Muscle layer of duodenum (tissue), 2 donors: Measurements from ENCODE around the gene MAP3K20.

Experiments
- H3K27ac ChIP-seq: one replicate; pipeline ENCODE4 v1.7.0; 2013; ENCODE audit warnings: mild to moderate bottlenecking, low read length
- H3K27me3 ChIP-seq: one replicate; pipeline ENCODE4 v1.7.0; 2013; ENCODE audit warnings: low read depth, mild to moderate bottlenecking, control low read depth, low read length
- H3K36me3 ChIP-seq, 2 donors: one replicate each; pipeline ENCODE4 v1.7.0; 2013; ENCODE audit warnings: low read length in 2 of 2, control low read depth in 1 of 2, mild to moderate bottlenecking in 1 of 2; ENCODE audit not compliant: insufficient read depth in 2 of 2, control insufficient read depth in 1 of 2
- H3K4me1 ChIP-seq, 2 donors: one replicate each; pipeline ENCODE4 v1.7.0; 2013; ENCODE audit warnings: low read length in 2 of 2, mild to moderate bottlenecking in 2 of 2, control low read depth in 1 of 2, moderate library complexity in 1 of 2; ENCODE audit not compliant: insufficient read depth in 2 of 2, control insufficient read depth in 1 of 2
- H3K4me3 ChIP-seq, 2 donors: one replicate each; pipeline ENCODE4 v1.7.0; 2013; ENCODE audit warnings: low read length in 2 of 2, low read depth in 1 of 2, mild to moderate bottlenecking in 1 of 2
- H3K9me3 ChIP-seq, 2 donors: one replicate each; pipeline ENCODE4 v1.7.0; 2013; ENCODE audit warnings: low read length in 2 of 2, control low read depth in 1 of 2, mild to moderate bottlenecking in 1 of 2; ENCODE audit not compliant: control insufficient read depth in 1 of 2
- donor health status: healthy.

Gene MAP3K20

GRCh38 chr2:173130496-173131465 lies 55.1 kb downstream of the MAP3K20 start:
- Histone ChIP-seq H3K36me3 (no peaks in the 10 kb centered on the region), H3K27me3 (no peaks in the 10 kb centered on the region), H3K4me1 (peaks cover 0 to 27% of the 10 kb centered on the region in 2 donors), H3K4me3 (no peak overlapping the region), H3K27ac (no peak overlapping the region), H3K9me3 (no peaks in the 10 kb centered on the region)

GRCh38 chr2:173132531-173132930 lies 56.9 kb downstream of the MAP3K20 start:
- Histone ChIP-seq H3K27ac (no peak overlapping the region), H3K27me3 (no peaks in the 10 kb centered on the region), H3K4me3 (no peak overlapping the region), H3K36me3 (no peaks in the 10 kb centered on the region), H3K9me3 (no peaks in the 10 kb centered on the region), H3K4me1 (peaks cover 0 to 27% of the 10 kb centered on the region in 2 donors)

DNA sequence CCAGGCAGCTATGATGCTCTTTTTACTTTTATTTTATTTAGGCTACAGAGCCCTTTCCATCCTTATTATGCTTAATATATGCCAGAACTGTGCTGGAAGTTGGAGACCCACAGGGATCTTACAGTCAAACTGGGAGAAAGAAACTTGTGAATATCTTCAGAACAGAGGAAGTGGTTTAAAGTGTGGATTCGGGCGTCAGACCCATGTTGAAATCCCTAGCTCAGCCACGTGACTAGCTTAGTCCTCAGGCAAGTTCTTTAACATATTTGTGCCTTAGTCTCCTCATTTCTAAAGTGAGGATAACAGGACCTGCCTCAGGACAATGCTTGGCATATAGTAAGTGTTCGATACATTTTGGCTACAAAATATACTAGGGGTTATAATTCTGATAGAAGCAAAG lies 59.1 kb downstream of the MAP3K20 start:
- no peak overlapping the region for H3K4me3 ChIP-seq
- H3K36me3 ChIP-seq = no peaks in the 10 kb centered on the region
- H3K27ac ChIP-seq = no peak overlapping the region
- peaks cover 0 to 27% of the 10 kb centered on the region in 2 donors for H3K4me1 ChIP-seq
- no peaks in the 10 kb centered on the region for H3K9me3 ChIP-seq
- H3K27me3 ChIP-seq = no peaks in the 10 kb centered on the region

GRCh38 chr2:173136067-173136466 lies 60.4 kb downstream of the MAP3K20 start:
- H3K4me3 ChIP-seq = no peak overlapping the region
- no peaks in the 10 kb centered on the region for H3K9me3 ChIP-seq
- peaks cover 0 to 16% of the 10 kb centered on the region in 2 donors for H3K4me1 ChIP-seq
- H3K36me3 ChIP-seq = no peaks in the 10 kb centered on the region
- no peaks in the 10 kb centered on the region for H3K27me3 ChIP-seq
- no peak overlapping the region for H3K27ac ChIP-seq

- Histone ChIP-seq H3K4me3 (no peak overlapping the region), H3K27ac (no peak overlapping the region)
Observed at GRCh38 chr2:173136599-173136998, 61.0 kb downstream of the MAP3K20 start.

DNA sequence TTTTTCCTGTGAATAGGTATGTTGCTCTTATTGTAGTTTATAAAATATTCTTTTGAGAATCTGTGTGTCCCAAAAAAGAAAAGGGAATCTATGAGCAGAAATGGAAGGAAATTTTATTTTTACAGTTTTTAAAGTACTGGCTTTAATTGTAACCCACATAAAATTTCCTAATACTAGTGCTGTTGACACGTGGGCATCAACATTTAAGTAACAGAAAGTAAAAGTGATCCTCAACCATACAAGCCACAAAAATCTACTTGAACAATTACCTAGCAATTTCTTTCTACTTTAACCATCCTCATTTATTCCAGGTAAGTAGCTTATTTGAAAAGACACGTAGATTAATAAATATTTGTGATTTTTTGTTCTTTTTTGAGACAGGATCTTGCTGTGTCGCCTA lies 62.0 kb downstream of the MAP3K20 start:
- no peaks in the 10 kb centered on the region for H3K27me3 ChIP-seq
- peaks cover 0 to 5% of the 10 kb centered on the region in 2 donors for H3K4me1 ChIP-seq
- no peak overlapping the region for H3K27ac ChIP-seq

More at GRCh38 chr2:173136599-173136998, 61.0 kb downstream of the MAP3K20 start:
- no peaks in the 10 kb centered on the region for H3K9me3 ChIP-seq
- no peaks in the 10 kb centered on the region for H3K27me3 ChIP-seq
- H3K4me1 ChIP-seq = peaks cover 0 to 11% of the 10 kb centered on the region in 2 donors
- no peaks in the 10 kb centered on the region for H3K36me3 ChIP-seq

GRCh38 chr2:173138962-173139361 lies 63.3 kb downstream of the MAP3K20 start:
- Histone ChIP-seq H3K27me3 (no peaks in the 10 kb centered on the region), H3K27ac (no peak overlapping the region), H3K36me3 (no peaks in the 10 kb centered on the region), H3K4me1 (peaks cover 0 to 4% of the 10 kb centered on the region in 2 donors), H3K9me3 (no peaks in the 10 kb centered on the region), H3K4me3 (no peak overlapping the region)

More for the DNA sequence above, 62.0 kb downstream of the MAP3K20 start:
- no peaks in the 10 kb centered on the region for H3K9me3 ChIP-seq
- H3K36me3 ChIP-seq = no peaks in the 10 kb centered on the region
- no peak overlapping the region for H3K4me3 ChIP-seq

DNA sequence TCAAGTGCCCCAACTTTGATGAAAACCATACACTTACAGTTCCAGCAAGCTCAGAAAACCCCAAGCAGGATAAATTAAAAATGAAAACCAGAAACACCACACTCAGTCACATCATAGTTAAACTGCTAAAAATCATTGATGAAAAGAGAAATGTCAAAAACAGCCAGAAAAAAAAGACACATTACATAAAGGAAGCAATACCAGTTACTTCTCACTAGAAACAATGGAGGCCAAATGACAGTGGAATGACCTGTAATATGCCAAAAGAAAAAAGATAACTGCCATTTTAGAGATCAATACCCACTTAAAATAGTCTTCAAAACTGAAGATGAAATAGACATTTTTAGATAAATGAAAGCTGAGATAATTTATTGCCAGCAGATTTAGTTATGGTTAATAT lies 66.0 kb downstream of the MAP3K20 start:
- Histone ChIP-seq H3K27ac (no peak overlapping the region), H3K4me1 (no peaks in the 10 kb centered on the region), H3K4me3 (no peak overlapping the region), H3K27me3 (no peaks in the 10 kb centered on the region), H3K9me3 (no peaks in the 10 kb centered on the region), H3K36me3 (no peaks in the 10 kb centered on the region)

- Histone ChIP-seq H3K4me3 (no peak overlapping the region), H3K27me3 (no peaks in the 10 kb centered on the region), H3K36me3 (no peaks in the 10 kb centered on the region)
Observed at GRCh38 chr2:173145454-173145853, 69.8 kb downstream of the MAP3K20 start.

DNA sequence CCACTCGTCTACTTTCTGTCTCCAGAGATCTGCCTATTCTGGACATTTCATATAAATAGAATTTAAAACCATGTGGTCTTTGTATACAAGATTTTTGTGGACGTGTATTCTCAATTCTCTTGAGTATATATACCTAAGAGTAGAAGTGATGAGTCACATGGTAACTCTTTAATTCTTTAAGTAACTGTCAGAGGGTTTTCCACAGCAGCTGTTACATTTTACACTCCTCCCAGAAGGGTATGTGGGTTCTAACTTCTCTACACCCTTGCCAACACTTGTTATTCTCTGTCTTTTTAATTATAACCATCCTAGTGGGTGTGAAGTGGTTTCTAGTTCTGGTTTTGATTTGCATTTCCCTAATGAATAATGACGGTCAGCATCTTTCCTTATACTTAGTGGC lies 70.9 kb downstream of the MAP3K20 start:
- H3K27ac ChIP-seq = no peak overlapping the region
- H3K4me3 ChIP-seq = no peak overlapping the region
- H3K36me3 ChIP-seq = no peaks in the 10 kb centered on the region
- H3K9me3 ChIP-seq = no peaks in the 10 kb centered on the region
- no peaks in the 10 kb centered on the region for H3K4me1 ChIP-seq
- H3K27me3 ChIP-seq = no peaks in the 10 kb centered on the region

More at GRCh38 chr2:173145454-173145853, 69.8 kb downstream of the MAP3K20 start:
- no peaks in the 10 kb centered on the region for H3K4me1 ChIP-seq
- H3K27ac ChIP-seq = no peak overlapping the region
- no peaks in the 10 kb centered on the region for H3K9me3 ChIP-seq

DNA sequence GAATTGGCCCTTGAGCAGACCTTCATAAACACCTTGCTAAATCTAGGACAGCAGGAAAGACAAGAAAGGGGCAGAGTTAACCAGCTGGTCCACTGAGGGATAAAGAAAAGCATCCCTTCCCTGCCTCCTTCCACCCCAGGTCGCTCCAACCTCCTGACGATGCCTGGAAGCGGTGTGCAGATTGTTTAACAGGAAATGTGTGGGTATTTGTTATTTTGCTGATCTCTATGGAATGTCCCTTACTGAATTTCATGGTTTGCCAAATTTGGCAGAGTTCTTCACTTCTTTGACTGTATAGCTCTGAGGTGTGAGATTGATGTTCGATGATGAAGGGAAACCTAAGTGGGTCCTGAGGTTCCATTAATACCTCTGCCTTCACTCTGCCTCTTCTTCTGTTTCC lies 72.9 kb downstream of the MAP3K20 start:
- no peak overlapping the region for H3K27ac ChIP-seq
- no peaks in the 10 kb centered on the region for H3K4me1 ChIP-seq

More for the DNA sequence above, 72.9 kb downstream of the MAP3K20 start:
- Histone ChIP-seq H3K27me3 (no peaks in the 10 kb centered on the region), H3K9me3 (no peaks in the 10 kb centered on the region), H3K36me3 (no peaks in the 10 kb centered on the region), H3K4me3 (no peak overlapping the region)
